ENCODE data around the gene BBS9.

Gene BBS9

DNA sequence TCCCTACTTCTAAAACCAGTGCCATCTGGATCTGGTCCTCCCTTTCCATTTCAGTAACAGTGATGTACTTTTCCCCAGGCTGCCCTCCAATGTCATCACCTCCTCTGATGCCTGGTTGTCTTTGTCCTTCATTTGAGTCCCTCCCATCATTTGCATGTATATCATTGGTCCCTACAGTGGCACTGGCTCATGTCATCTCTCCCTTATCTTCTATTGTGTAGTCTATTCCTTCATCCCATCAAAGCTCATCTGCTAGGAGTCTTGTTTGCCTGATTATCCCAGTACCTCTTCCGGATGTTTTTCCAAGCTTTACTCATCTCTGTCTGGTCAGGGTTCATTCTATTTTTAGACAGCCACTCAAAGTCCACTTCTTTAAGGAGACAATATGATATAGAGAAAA lies 483.1 kb downstream of the BBS9 start:
- no peak for DNase-seq (ENCODE audit: low spot score)

- DNase-seq (ENCODE audit: low spot score) = no peak
These were observed 485.2 kb downstream of the BBS9 start for GRCh38 chr7:33614357-33615117.

GRCh38 chr7:33616752-33617151 lies 487.4 kb downstream of the BBS9 start:
- DNase-seq (ENCODE audit: low spot score) = no peak

DNA sequence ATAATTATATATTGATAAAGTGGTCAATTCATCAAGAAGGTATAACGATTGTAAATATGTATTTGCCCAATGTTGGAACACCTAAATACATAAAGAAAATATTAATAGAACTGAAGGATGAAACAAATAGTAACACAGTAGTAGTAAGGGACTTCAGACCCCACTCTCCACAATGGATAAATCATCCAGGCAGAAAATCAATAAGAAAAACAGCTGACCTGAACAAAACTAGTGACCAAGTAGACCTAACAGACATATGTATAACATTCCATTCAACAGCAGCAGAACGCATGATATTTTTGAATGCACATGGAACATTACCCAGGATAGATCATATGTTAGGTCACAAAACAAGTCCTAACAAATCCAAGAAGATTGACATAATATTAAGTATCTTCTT lies 489.9 kb downstream of the BBS9 start:
- DNase-seq (ENCODE audit: low spot score) = no peak

DNA sequence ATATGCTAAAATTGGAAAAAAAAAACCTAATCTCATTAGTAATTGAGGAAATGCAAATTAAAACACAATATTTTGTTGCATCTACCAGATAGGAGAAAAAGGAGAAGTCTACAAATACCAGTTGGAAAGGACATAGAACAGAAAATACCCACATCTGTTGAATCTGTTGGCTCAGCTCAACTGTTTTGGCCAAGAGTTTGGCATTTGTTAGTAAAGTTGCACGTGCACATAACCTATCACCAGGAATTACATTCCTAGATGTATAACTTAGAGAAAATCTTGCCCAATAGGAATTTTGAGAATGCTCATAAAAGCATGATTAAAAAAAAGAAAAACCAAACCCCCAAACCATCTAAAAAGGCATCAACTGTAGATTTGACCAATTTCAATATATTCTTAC lies 493.9 kb downstream of the BBS9 start:
- no peak for DNase-seq (ENCODE audit: low spot score)

DNA sequence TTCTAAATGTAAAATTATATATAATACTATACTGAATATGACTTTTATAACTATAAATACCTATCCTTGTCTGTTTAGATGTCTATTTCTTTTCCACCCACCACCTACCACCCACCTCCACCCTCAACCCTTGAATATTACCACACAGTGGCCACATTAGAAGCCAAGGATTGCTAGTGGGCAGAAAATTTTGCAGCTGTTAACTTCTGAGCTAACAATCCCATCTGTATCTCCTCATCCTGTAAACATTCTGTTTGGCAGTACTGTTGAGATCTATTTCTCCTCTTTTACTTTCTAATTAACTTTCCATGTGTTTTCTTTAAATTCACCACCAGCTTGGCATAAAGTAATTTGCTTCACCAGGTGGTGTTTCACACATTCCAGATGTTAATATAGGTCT lies 494.9 kb downstream of the BBS9 start:
- DNase-seq (ENCODE audit: low spot score) = no peak

DNA sequence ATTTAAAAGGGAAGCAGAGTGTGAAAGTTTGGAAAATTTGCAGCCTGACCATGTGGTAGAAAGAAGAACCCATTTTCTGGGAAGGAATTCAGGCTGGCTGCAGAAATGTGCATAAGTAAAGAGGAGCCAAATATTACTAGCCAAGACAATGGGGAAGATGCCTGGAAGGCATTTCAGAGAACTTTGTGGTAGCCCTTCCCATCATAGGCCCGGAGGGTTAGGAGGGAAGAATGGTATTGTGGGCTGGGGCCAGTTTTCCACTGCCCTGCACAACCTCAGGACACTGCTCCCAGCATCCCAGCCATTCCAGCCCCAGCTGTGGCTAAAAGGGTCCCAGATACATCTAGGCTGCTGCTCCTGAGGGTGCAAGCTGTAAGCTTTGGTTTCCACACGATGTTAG lies 497.5 kb downstream of the BBS9 start:
- no peak for DNase-seq (ENCODE audit: low spot score)

DNA sequence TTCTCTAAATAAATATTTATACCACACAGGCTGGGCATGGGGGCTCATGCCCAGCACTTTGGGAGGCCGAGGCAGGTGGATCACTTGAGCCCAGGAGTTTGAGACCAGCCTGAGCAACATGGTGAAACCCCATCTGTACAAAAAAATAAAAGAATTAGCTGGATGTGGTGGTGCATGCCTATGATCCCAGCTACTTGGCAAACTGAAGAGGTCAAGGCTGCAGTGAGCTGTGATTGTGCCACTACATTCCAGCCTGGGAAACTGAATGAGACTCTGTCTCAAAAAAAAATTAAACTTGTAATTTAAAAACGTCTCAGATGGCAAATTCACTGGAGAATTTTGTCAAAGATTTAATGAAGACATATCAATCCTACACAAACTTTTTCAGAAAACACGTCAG lies 498.4 kb downstream of the BBS9 start:
- no peak for DNase-seq (ENCODE audit: low spot score)

- no peak for DNase-seq (ENCODE audit: low spot score)
These were observed 499.5 kb downstream of the BBS9 start for GRCh38 chr7:33628894-33629293.

DNA sequence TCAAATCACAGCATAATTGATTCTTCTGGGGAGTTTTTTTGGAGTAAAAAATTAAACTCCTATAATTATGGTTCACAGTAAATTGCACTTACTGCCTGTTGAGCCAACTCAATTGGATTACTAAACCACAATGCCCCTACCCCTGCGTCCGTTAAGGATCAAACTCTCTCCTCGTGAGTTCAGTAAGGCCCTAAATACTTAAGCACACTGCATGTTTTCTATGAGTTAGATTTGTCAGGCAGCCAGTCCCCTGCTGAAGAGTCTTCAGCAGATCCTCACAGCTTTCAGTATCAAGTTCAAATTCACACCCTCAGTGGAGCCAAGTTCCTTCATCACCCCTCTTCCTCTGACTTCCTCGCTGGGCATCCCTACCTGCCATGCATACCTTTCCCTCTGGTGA lies 501.0 kb downstream of the BBS9 start:
- no peak for DNase-seq (ENCODE audit: low spot score)

GRCh38 chr7:33632322-33632721 lies 503.0 kb downstream of the BBS9 start:
- DNase-seq (ENCODE audit: low spot score) = no peak

DNA sequence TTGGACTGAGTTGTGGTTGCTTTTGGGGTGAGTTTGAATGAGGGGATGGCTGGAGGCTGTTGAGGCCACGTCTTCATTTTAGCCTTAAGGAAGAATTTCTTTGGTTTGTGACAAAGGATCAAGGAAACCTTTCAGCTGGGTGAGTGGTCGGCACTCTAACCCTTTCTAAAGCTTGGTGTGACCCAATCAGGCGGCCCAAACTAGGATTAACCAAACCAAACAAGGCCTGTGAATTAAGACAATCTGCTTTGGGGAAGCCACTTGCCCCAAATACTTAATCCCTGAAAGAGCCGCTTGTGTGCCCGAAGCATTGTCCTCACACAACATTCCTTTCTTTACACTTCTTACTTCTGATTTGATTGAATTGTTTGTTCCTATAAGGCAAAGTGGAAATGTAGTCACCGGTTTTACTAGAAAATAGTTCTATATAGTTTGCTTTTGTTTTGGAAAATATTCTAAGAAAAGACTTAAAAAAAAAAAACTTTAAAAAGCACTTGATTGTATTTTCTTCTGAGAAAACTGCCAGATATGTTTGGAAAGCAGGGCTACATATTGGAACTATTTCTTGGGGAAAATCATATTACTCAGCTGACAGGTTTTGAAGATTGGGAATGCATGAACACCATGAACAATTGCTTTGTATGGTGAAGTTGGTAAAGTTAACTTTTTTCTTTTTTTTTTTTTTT lies 503.6 kb downstream of the BBS9 start:
- DNase-seq (ENCODE audit: low spot score) = no peak

GRCh38 chr7:33634606-33635005 lies 505.2 kb downstream of the BBS9 start:
- DNase-seq (ENCODE audit: low spot score) = no peak

DNA sequence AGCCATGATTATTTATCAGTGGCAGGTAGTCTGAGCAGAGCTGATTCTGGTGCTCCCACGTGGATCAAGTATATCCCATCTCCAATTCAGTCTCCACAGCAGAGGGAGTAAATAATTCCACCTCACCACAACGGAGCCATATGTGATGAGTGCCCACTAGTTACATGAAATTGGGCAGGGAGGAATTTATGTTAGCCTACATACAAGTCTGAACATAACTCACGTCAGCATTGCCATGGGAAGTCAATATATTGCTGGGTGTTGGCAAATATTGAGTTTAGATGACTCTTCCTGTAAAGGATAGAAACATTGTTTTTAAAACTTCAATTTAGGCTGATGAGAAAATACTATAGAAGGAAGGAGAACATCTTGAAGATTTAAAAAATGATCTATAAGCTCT lies 507.0 kb downstream of the BBS9 start:
- DNase-seq (ENCODE audit: low spot score) = no peak

DNA sequence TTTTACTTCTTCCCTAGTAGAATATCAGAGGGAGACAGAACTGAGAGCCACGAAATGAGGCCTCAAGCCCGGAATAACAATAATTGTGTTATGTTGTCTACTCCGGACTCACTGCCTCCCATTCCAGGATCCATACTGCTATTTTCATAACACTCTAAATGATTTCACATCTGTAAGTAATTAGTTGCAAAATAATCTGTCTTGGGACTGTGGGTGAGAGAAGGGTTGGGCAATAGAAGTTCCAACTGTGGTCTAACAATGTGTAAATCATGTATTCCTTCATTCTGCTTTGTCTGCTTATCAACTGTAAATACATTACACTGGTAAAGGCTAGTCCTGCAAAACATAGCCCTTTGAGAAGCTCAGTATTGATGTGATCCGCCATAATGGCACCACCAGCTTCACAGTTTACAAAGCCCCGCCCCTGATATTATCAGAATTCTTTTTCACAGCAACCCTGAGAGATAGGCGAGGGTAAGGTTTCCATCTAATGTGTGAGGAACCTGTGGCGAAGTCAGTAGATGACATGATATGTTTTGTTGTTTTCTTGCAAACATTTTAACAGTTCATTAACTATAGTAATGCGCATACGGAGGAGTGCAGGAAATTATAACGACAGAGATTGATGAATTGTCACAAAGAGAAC lies 510.3 kb downstream of the BBS9 start:
- DNase-seq (ENCODE audit: low spot score) = no peak

DNA sequence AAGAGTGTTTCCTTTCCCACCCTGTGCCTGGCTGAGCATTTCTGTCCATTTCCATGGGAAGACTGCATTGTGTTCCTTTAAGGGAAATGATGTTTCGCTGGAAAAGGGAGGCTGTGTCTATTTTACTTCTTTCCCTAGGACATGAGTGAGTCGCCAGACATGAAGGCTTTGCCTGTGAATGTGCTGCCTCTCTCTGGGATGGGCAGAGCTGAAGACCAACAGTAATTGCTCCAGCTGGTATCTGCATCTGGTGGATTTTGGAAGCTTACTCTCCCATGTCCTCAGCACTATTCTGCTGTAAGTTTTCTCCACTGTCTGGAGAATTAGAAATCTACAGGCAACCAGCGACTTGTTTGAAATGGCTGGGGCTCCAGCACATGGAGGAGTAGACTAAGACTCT lies 511.4 kb downstream of the BBS9 start:
- no peak for DNase-seq (ENCODE audit: low spot score)

- no peak for DNase-seq (ENCODE audit: low spot score)
These were observed 512.9 kb downstream of the BBS9 start for GRCh38 chr7:33642312-33642711.

DNA sequence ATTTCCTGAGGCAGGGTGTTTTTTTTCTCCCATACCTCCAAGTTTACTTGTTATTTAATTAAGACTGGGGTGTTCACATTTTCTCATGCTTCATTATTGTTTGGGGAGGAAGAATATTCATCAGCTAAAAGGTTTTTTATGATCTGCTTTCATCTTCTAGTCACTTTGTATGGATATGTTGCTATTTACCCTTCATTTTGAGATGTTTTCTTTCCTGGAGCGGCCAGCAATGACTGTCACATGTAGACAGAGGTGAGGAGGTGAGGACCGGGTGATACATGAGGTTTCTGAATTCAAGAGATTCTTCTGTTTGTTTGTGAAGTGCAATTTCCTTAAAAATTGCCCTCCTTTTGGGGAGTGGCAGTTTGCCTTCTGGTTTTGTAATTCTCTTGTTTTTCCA lies 514.2 kb downstream of the BBS9 start:
- DNase-seq (ENCODE audit: low spot score) = no peak

DNA sequence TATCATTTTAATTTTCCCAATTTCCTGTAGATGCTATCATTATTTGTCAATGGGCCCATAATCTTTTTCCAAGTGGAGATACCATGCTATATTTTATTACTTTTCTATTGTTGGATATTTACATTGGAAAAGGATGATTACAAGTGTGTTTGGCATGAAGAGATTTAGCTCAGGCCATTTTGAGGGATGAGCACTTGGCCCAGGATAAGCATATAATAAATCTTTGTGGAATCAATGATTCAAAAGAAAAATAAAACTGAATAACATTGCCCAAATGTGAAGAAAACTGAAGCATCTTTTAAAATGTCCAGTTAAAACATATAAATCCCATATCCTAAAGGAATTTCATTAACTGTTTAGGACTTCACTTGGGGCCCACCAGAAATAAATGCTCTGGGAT lies 515.1 kb downstream of the BBS9 start:
- DNase-seq (ENCODE audit: low spot score) = no peak

- DNase-seq (ENCODE audit: low spot score) = no peak
These were observed 515.7 kb downstream of the BBS9 start for GRCh38 chr7:33645104-33645503.

GRCh38 chr7:33646166-33646565 lies 516.8 kb downstream of the BBS9 start:
- DNase-seq (ENCODE audit: low spot score) = no peak

- DNase-seq (ENCODE audit: low spot score) = no peak
These were observed 517.6 kb downstream of the BBS9 start for GRCh38 chr7:33646891-33647391.

All from cerebellar cortex (tissue), 1 donor.